GM12878 (cell line): ENCODE data around the gene YDJC. TPM values are rescaled to one million over a fixed set of nuclear protein-coding genes. Genes with fewer than 3 reads are reported as not detected.

Experiments used
- ATAC-seq: fragments of 200-7000 bp; cut with Tn5 transposase; 3 replicates; pipeline ENCODE4 v1.9.1; 2020; ENCODE audit warnings: mild to moderate bottlenecking, moderate library complexity
- BruUV-seq: library from RNA; stranded (reverse); fragments of 400-500 nt; replicated peaks from 2 replicates; lab custom pipeline; 2021; lab: Mats Ljungman, UMichigan
- CTCF ChIA-PET: fragments of 300-600 bp; sonication (Branson Sonifier 250); formaldehyde crosslinking; extraction: SDS; loops from one replicate; lab custom pipeline; 2021; ENCODE audit warnings: inconsistent platforms; lab: Yijun Ruan, JAX
- POLR2A ChIA-PET: fragments of 350-600 bp; formaldehyde crosslinking; extraction: SDS; loops from one replicate; lab custom pipeline; 2021; ENCODE audit warnings: inconsistent platforms; lab: Charles Lee
- RAD21 ChIA-PET: fragments of 300-600 bp; sonication (Branson Sonifier 250); formaldehyde crosslinking; loops from one replicate; lab custom pipeline; 2023; ENCODE audit warnings: antibody characterized with exemption; ENCODE audit not compliant: unreplicated experiment; lab: Charles Lee
- SMC1A ChIA-PET: fragments of 300-600 bp; sonication (Branson Sonifier 250); formaldehyde crosslinking; loops from one replicate; lab custom pipeline; 2023; ENCODE audit not compliant: unreplicated experiment, uncharacterized antibody; lab: Charles Lee
- DNase-seq: peaks from one replicate; pipeline ENCODE4 v3.0.0-alpha.2; 2011; ENCODE audit warnings: low read depth, low spot score
- FAIRE-seq: peaks from 3 replicates; lab custom pipeline; 2011; peaks lifted over from hg19 to GRCh38; lab: Jason Lieb, UNC
- H2AFZ ChIP-seq: 2 replicates; pipeline ENCODE4 v1.6.0; 2011; ENCODE audit warnings: low read depth, low read length, control low read depth; ENCODE audit not compliant: control insufficient read depth
- H3K27ac ChIP-seq: 2 replicates; pipeline ENCODE4 v1.5.1; 2011; ENCODE audit warnings: control low read depth; ENCODE audit not compliant: control insufficient read depth, insufficient read depth
- H3K27me3 ChIP-seq, 2 experiments: replicated peaks in 1 of 2; 2 replicates each; pipeline versions ENCODE4 v1.6.0 to v1.6.1; 2011; ENCODE audit warnings: low read length in 1 of 2; ENCODE audit not compliant: control insufficient read depth in 2 of 2, insufficient read depth in 2 of 2
- H3K36me3 ChIP-seq, 2 experiments: 2 replicates each; pipeline ENCODE4 v1.5.1; 2011; ENCODE audit warnings: low read length in 1 of 2; ENCODE audit not compliant: control insufficient read depth in 2 of 2, insufficient read depth in 2 of 2
- H3K4me1 ChIP-seq: 2 replicates; pipeline ENCODE4 v1.6.1; 2011; ENCODE audit warnings: mild to moderate bottlenecking, low read length, moderate library complexity, mixed read lengths; ENCODE audit not compliant: control insufficient read depth, insufficient read depth
- H3K4me2 ChIP-seq: 2 replicates; pipeline ENCODE4 v1.6.0; 2011; ENCODE audit warnings: control low read depth; ENCODE audit not compliant: control insufficient read depth, insufficient read depth
- H3K4me3 ChIP-seq: fragments of 200-600 bp; sonication (generic); 2 replicates; pipeline ENCODE4 v1.5.1; 2016
- H3K79me2 ChIP-seq: 2 replicates; pipeline ENCODE4 v1.6.0; 2011; ENCODE audit warnings: low read length; ENCODE audit not compliant: control insufficient read depth, insufficient read depth
- H3K9ac ChIP-seq: 2 replicates; pipeline ENCODE4 v1.8.0; 2011; ENCODE audit warnings: low read length, control low read depth, mixed read lengths; ENCODE audit not compliant: control insufficient read depth, insufficient read depth
- H3K9me3 ChIP-seq: replicated peaks from 3 replicates; pipeline ENCODE4 v1.5.1; 2011; ENCODE audit warnings: mild to moderate bottlenecking, low read length; ENCODE audit not compliant: control insufficient read depth, insufficient read depth
- H4K20me1 ChIP-seq: 2 replicates; pipeline ENCODE4 v1.6.0; 2011; ENCODE audit not compliant: control insufficient read depth, insufficient read depth
- GABPA ChIP-seq: IDR thresholded peaks from 2 replicates; pipeline ENCODE4 v1.6.1; 2014; ENCODE audit warnings: antibody characterized with exemption, low read depth, mild to moderate bottlenecking, inconsistent platforms
- NFXL1 ChIP-seq: fragments of 450-650 bp; IDR thresholded peaks from 2 replicates; pipeline ENCODE4 v1.6.1; 2017; ENCODE audit warnings: antibody characterized with exemption, mild to moderate bottlenecking, borderline replicate concordance
- RUNX3 ChIP-seq: IDR thresholded peaks from 2 replicates; pipeline ENCODE4 v1.6.1; 2012; ENCODE audit warnings: low read length, inconsistent platforms
- SKIL ChIP-seq: fragments of 450-650 bp; IDR thresholded peaks from 2 replicates; pipeline ENCODE4 v1.6.1; 2017; ENCODE audit warnings: mild to moderate bottlenecking, low read depth, inconsistent platforms; ENCODE audit not compliant: poor library complexity, severe bottlenecking
- ZBTB33 ChIP-seq: fragments of 450-650 bp; IDR thresholded peaks from 2 replicates; pipeline ENCODE4 v1.6.1; 2017; ENCODE audit warnings: mild to moderate bottlenecking
- WGBS: methylation state at CpG from one replicate; pipeline ENCODE4 v1.1.6; 2016; ENCODE audit warnings: low lambda C conversion rate; ENCODE audit not compliant: insufficient replicate concordance, insufficient coverage; ENCODE audit errors: missing lambda C conversion rate; 5-methylcytosine and 5-hydroxymethylcytosine counted together
- in situ Hi-C: fragments of 300-500 bp; cut with MboI; formaldehyde crosslinking; loops from 9 replicates; pipeline ENCODE4 v1.14.3; 2018; ENCODE audit warnings: mixed read lengths
- intact Hi-C: fragments of 100-400 bp; cut with micrococcal nuclease; formaldehyde crosslinking; loops from one replicate; pipeline ENCODE4 v1.14.2; 2022; ENCODE audit not compliant: unreplicated experiment
- polyA plus RNA-seq, 11 experiments: library from polyadenylated mRNA; depleted of rRNA in 4 of 11; unstranded in 6 of 11; stranded (reverse) in 5 of 11; fragments of >200 nt; fragmentation: Nextera tagmentation in 4 of 11; fragmentation: Illumina TruSeq in 1 of 11; extraction: Ambion mirVana in 4 of 11; extraction: Trizol in 1 of 11; gene quantifications; 1 replicate in 1 of 11; 2 replicates in 10 of 11; pipeline versions ENCODE4 v1.2.1 to v1.2.3, GENCODE V29; 2011 to 2016; ENCODE audit warnings: inconsistent platforms in 2 of 11, missing spikeins in 2 of 11, low read depth in 1 of 11
- total RNA-seq, 4 experiments: library from RNA; depleted of rRNA in 3 of 4; stranded (reverse); fragments of >200 nt in 3 of 4; fragmentation: Illumina TruSeq in 1 of 4; extraction: Trizol in 1 of 4; gene quantifications; 2 replicates each; pipeline versions ENCODE4 v1.2.1 to v1.2.3, GENCODE V29; 2013 to 2021
- TF ChIP-seq, protein P1 (sequence below): IDR thresholded peaks from 2 replicates; pipeline ENCODE4 v1.6.1; 2011; ENCODE audit warnings: low read depth, low read length, improper control_type of control experiment, borderline replicate concordance
- TF ChIP-seq, protein P2 (sequence below): fragments of 450-650 bp; IDR thresholded peaks from 2 replicates; pipeline ENCODE4 v1.6.1; 2016; ENCODE audit warnings: mild to moderate bottlenecking

Gene YDJC
- total and polyA plus RNA-seq, 10 of the 15 experiments (the other 5 are each of a cell fraction or from before 2014, with no cell fraction given) = 1.00 to 77.6 (median 38.4) TPM

- H3K27me3 ChIP-seq = no peaks in the 10 kb centered on the region
- no peak overlapping the region for H2AFZ ChIP-seq
- peaks cover 49% of the 10 kb centered on the region for H3K79me2 ChIP-seq
- in situ Hi-C loops (no loop called here), intact Hi-C loops (no loop called here)
- DNase-seq (no peak), FAIRE-seq (no peak), ATAC-seq (no peak)
- H3K9ac ChIP-seq = no peak overlapping the region
- H3K9me3 ChIP-seq = no peaks in the 10 kb centered on the region
- POLR2A ChIA-PET = interaction anchor here (1.1 to 1.8 kb wide), 3 partner anchors 9 to 23 kb away, joined by 3 to 8 read pairs (median 6); no protein-coding TSS in a partner anchor
- RAD21 ChIA-PET = no interaction called here
- 45% methylated on average over 8 of the region's 8 CpGs for WGBS
- TF ChIP-seq GABPA (no peak), SKIL (no peak), ZBTB33 (no peak), RUNX3 (0 out of 2 replicates have a peak, but pooled peaks have one; percentile 11), NFXL1 (no peak)
- TF ChIP-seq, protein P1, sequence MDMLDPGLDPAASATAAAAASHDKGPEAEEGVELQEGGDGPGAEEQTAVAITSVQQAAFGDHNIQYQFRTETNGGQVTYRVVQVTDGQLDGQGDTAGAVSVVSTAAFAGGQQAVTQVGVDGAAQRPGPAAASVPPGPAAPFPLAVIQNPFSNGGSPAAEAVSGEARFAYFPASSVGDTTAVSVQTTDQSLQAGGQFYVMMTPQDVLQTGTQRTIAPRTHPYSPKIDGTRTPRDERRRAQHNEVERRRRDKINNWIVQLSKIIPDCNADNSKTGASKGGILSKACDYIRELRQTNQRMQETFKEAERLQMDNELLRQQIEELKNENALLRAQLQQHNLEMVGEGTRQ = no peak
- TF ChIP-seq, protein P2, sequence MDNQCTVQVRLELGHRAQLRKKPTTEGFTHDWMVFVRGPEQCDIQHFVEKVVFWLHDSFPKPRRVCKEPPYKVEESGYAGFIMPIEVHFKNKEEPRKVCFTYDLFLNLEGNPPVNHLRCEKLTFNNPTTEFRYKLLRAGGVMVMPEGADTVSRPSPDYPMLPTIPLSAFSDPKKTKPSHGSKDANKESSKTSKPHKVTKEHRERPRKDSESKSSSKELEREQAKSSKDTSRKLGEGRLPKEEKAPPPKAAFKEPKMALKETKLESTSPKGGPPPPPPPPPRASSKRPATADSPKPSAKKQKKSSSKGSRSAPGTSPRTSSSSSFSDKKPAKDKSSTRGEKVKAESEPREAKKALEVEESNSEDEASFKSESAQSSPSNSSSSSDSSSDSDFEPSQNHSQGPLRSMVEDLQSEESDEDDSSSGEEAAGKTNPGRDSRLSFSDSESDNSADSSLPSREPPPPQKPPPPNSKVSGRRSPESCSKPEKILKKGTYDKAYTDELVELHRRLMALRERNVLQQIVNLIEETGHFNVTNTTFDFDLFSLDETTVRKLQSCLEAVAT = no peak
- no peak overlapping the region for H3K4me2 ChIP-seq
- SMC1A ChIA-PET = interaction anchor here (1.2 to 3.5 kb wide), 2 partner anchors 10 to 36 kb away, joined by 3 to 12 read pairs; no protein-coding TSS in a partner anchor
- no TSS peak for BruUV-seq
- H3K27ac ChIP-seq = no peak overlapping the region
- H3K4me3 ChIP-seq = no peak overlapping the region
- H3K36me3 ChIP-seq = peaks cover 14 to 20% of the 10 kb centered on the region in 2 experiments
- H3K4me1 ChIP-seq = peaks cover 4% of the 10 kb centered on the region; the same call in 1 of the 2 replicates
- CTCF ChIA-PET = interaction anchor here (0.7 to 1.4 kb wide), 4 partner anchors 9 to 40 kb away, joined by 3 to 4 read pairs (median 3); no protein-coding TSS in a partner anchor
- H4K20me1 ChIP-seq = peaks cover 3% of the 10 kb centered on the region; the same call in 1 of the 2 replicates
Observed at GRCh38 chr22:21606775-21607174, 23.0 kb downstream of the YDJC start.
